ENCODE results near the gene GRID1.

GRCh38 chr10:85612378-85612775, 754.2 kb downstream of the GRID1 start:
- TF ChIP-seq CTCF (IDR thresholded peaks at IDR 0.05) (no peak), POLR2A (IDR thresholded peaks at IDR 0.05) (no peak)
